ENCODE results near the gene PPP1R14D.

DNA sequence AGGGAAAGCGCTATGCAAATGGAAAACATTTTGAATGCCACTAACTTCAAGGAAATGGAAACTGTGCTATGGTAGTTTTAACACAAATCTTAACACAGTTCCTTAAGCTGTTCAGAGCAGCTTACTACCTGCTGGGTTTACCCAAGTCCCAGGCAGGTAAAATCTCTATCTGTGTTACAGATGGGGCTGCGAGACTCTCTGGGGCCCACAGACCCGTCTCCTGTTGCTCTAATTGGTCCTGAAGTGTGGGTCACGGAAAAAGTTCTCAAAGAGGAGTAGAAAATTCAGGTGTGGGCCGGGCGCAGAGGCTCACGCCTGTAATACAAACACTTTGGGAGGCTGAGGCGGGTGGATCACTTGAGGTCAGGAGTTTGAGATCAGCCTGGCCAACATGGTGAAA lies 38.5 kb downstream of the PPP1R14D start:
- TF ChIP-seq, protein P1, sequence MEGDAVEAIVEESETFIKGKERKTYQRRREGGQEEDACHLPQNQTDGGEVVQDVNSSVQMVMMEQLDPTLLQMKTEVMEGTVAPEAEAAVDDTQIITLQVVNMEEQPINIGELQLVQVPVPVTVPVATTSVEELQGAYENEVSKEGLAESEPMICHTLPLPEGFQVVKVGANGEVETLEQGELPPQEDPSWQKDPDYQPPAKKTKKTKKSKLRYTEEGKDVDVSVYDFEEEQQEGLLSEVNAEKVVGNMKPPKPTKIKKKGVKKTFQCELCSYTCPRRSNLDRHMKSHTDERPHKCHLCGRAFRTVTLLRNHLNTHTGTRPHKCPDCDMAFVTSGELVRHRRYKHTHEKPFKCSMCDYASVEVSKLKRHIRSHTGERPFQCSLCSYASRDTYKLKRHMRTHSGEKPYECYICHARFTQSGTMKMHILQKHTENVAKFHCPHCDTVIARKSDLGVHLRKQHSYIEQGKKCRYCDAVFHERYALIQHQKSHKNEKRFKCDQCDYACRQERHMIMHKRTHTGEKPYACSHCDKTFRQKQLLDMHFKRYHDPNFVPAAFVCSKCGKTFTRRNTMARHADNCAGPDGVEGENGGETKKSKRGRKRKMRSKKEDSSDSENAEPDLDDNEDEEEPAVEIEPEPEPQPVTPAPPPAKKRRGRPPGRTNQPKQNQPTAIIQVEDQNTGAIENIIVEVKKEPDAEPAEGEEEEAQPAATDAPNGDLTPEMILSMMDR (conservative IDR thresholded peaks at IDR 0.05 in 1 of 2, IDR thresholded peaks at IDR 0.05 in 1 of 2; ENCODE audit: extremely low read depth in 1 of 2, insufficient read depth in 1 of 2, low read depth in 1 of 2, low read length in 2 of 2) = no peak
- no peak for TF ChIP-seq EZH2 (IDR thresholded peaks at IDR 0.05; ENCODE audit: borderline replicate concordance, low read length)

Measured in mammary epithelial cell (primary cell).